Ishikawa (cell line): ENCODE measurements around the gene ELOVL2.

Experiments
- CEBPB ChIP-seq: IDR thresholded peaks from 2 replicates; pipeline ENCODE4 v1.6.1; 2012
- CREB1 ChIP-seq: IDR thresholded peaks from 2 replicates; pipeline ENCODE4 v1.6.1; 2012; ENCODE audit warnings: low read depth
- EGR1 ChIP-seq: IDR thresholded peaks from 2 replicates; pipeline ENCODE4 v1.6.1; 2012
- EP300 ChIP-seq: IDR thresholded peaks from 2 replicates; pipeline ENCODE4 v1.6.1; 2012; ENCODE audit warnings: borderline replicate concordance
- FOXM1 ChIP-seq: IDR thresholded peaks from 2 replicates; pipeline ENCODE4 v1.6.1; 2012; ENCODE audit warnings: low read depth, borderline replicate concordance
- MAX ChIP-seq: IDR thresholded peaks from 2 replicates; pipeline ENCODE4 v1.6.1; 2012
- NFIC ChIP-seq: IDR thresholded peaks from 2 replicates; pipeline ENCODE4 v1.6.1; 2012
- RAD21 ChIP-seq: IDR thresholded peaks from 2 replicates; pipeline ENCODE4 v1.6.1; 2012; ENCODE audit warnings: low read depth
- REST ChIP-seq: IDR thresholded peaks from 2 replicates; pipeline ENCODE4 v1.6.1; 2012; ENCODE audit warnings: low read depth, mild to moderate bottlenecking
- TAF1 ChIP-seq: IDR thresholded peaks from 2 replicates; pipeline ENCODE4 v1.6.1; 2012; ENCODE audit warnings: low read depth, mild to moderate bottlenecking
- TCF12 ChIP-seq: IDR thresholded peaks from 2 replicates; pipeline ENCODE4 v1.6.1; 2012; ENCODE audit warnings: low read depth
- TEAD4 ChIP-seq: IDR thresholded peaks from 2 replicates; pipeline ENCODE4 v1.6.1; 2012
- USF1 ChIP-seq: IDR thresholded peaks from 2 replicates; pipeline ENCODE4 v1.6.1; 2012
- YY1 ChIP-seq: IDR thresholded peaks from 2 replicates; pipeline ENCODE4 v1.6.1; 2012; ENCODE audit warnings: low read depth
- ZBTB7A ChIP-seq: IDR thresholded peaks from 2 replicates; pipeline ENCODE4 v1.6.1; 2012; ENCODE audit warnings: low read depth

ELOVL2 gene

GRCh38 chr6:10968776-10969175, 75.3 kb downstream of the ELOVL2 start:
- no peak for TF ChIP-seq REST
- no peak for TF ChIP-seq MAX
- no peak for TF ChIP-seq FOXM1
- TF ChIP-seq EGR1 = no peak
- TF ChIP-seq TCF12 = no peak
- TF ChIP-seq USF1 = no peak
- no peak for TF ChIP-seq NFIC

GRCh38 chr6:10964684-10965083, 79.4 kb downstream of the ELOVL2 start:
- TF ChIP-seq NFIC (no peak), USF1 (no peak), MAX (no peak), TEAD4 (no peak), RAD21 (no peak), CREB1 (no peak), TAF1 (no peak), TCF12 (no peak), YY1 (no peak)

- TF ChIP-seq TEAD4 (no peak), TCF12 (no peak), CEBPB (no peak), CREB1 (no peak), YY1 (no peak), TAF1 (no peak), FOXM1 (no peak), EP300 (no peak), ZBTB7A (no peak), EGR1 (no peak), REST (no peak), RAD21 (no peak), MAX (no peak), USF1 (no peak), NFIC (no peak)
Measured at GRCh38 chr6:10963113-10963512, 81.0 kb downstream of the ELOVL2 start.

GRCh38 chr6:10962673-10963072, 81.4 kb downstream of the ELOVL2 start:
- no peak for TF ChIP-seq TEAD4
- no peak for TF ChIP-seq RAD21
- no peak for TF ChIP-seq NFIC
- TF ChIP-seq FOXM1 = no peak
- no peak for TF ChIP-seq YY1
- TF ChIP-seq TCF12 = no peak
- no peak for TF ChIP-seq CEBPB
- no peak for TF ChIP-seq ZBTB7A
- TF ChIP-seq REST = no peak
- TF ChIP-seq EGR1 = no peak
- TF ChIP-seq CREB1 = no peak
- TF ChIP-seq EP300 = no peak
- no peak for TF ChIP-seq MAX
- TF ChIP-seq TAF1 = no peak
- TF ChIP-seq USF1 = no peak
